Measurements from ENCODE around the gene ZMYM2. TPM values are rescaled to one million over a fixed set of nuclear protein-coding genes. Genes with fewer than 3 reads are reported as not detected.

Gene ZMYM2
- total RNA-seq, 2 donors from 2014 or later = 42.4 to 106 TPM

- no peaks in the 10 kb centered on the region for H3K9me3 Mint-ChIP-seq
- H3K4me3 Mint-ChIP-seq = no peak overlapping the region
- no peaks in the 10 kb centered on the region for H3K36me3 Mint-ChIP-seq (ENCODE audit: low read depth)
- H3K27ac Mint-ChIP-seq = no peak overlapping the region
- H3K4me1 Mint-ChIP-seq = no peaks in the 10 kb centered on the region
- peaks cover 28% of the 10 kb centered on the region for H3K27me3 Mint-ChIP-seq
- no peak for ATAC-seq (replicated peaks)
Observed at GRCh38 chr13:20137875-20138274, 179.3 kb downstream of the ZMYM2 start.

GRCh38 chr13:20140487-20140886, 182.0 kb downstream of the ZMYM2 start:
- Mint-ChIP-seq H3K27me3 (peaks cover 33% of the 10 kb centered on the region), H3K9me3 (no peaks in the 10 kb centered on the region), H3K27ac (no peak overlapping the region), H3K4me3 (no peak overlapping the region), H3K4me1 (no peaks in the 10 kb centered on the region), H3K36me3 (ENCODE audit: low read depth) (no peaks in the 10 kb centered on the region)
- ATAC-seq (replicated peaks) = no peak

Other genes with a start within 250 kb of the ZMYM2 start
- gene PSPC1, start 175.8 kb upstream of the ZMYM2 start, total RNA-seq = 10 to 100 TPM; 54.2 to 77.9 TPM
- gene ZMYM5, start 95.1 kb upstream of the ZMYM2 start, total RNA-seq = 10 to 100 TPM; 11.6 TPM
- under 1 TPM; 0.50 to 0.91 TPM for gene GJA3, start 202.3 kb downstream of the ZMYM2 start, total RNA-seq
- 10 to 100 TPM; 42.5 to 84.4 TPM for gene GJB2, start 234.2 kb downstream of the ZMYM2 start, total RNA-seq

Measured in activated T-helper 17 cell treated with anti-CD3 and anti-CD28 coated beads, Interleukin-2, amount 50 U/mL, for 72 hours (primary cell).